ENCODE measurements around the gene DYRK3. TPM values are rescaled to one million over a fixed set of nuclear protein-coding genes. Genes with fewer than 3 reads are reported as not detected.
A peak's percentile ranks its signal among the peaks of the same experiment; 100 is the strongest.

The DYRK3 gene
- total and polyA plus RNA-seq, 7 donors: 0.60 to 7.8 (median 3.2) TPM

GRCh38 chr1:206661161-206661820, 26.0 kb downstream of the DYRK3 start:
- Histone ChIP-seq H3K27ac (no peak overlapping the region), H3K36me3 (no peaks in the 10 kb centered on the region), H3K9me3 (no peaks in the 10 kb centered on the region), H3K4me3 (no peak overlapping the region), H3K4me1 (peaks cover 0 to 17% (median 13%) of the 10 kb centered on the region in 4 donors), H3K27me3 (peaks cover 0 to 5% (median 0%) of the 10 kb centered on the region in 3 donors)
- no peak for TF ChIP-seq POLR2AphosphoS5 (IDR thresholded peaks at IDR 0.05)
- TF ChIP-seq CTCF (IDR thresholded peaks at IDR 0.05): no peak
- no peak for TF ChIP-seq EP300 (IDR thresholded peaks at IDR 0.05)
- TF ChIP-seq POLR2A (IDR thresholded peaks at IDR 0.05): no peak
- 90 to 94% methylated on average over 11 of the region's 11 CpGs for WGBS, 2 donors
- intact Hi-C loops (cut with DNase I): no loop called here
- no peak for DNase-seq

- no peak for TF ChIP-seq EP300 (IDR thresholded peaks at IDR 0.05)
- TF ChIP-seq CTCF (IDR thresholded peaks at IDR 0.05): no peak
- TF ChIP-seq POLR2A (IDR thresholded peaks at IDR 0.05): no peak
- no peak for TF ChIP-seq POLR2AphosphoS5 (IDR thresholded peaks at IDR 0.05)
- DNase-seq: no peak
- 81 to 86% methylated on average over 3 of the region's 3 CpGs for WGBS, 2 donors
- intact Hi-C loops (cut with DNase I): no loop called here
- peaks cover 0 to 5% (median 0%) of the 10 kb centered on the region in 3 donors for H3K27me3 ChIP-seq
- no peak overlapping the region for H3K27ac ChIP-seq
- no peaks in the 10 kb centered on the region for H3K36me3 ChIP-seq
- H3K9me3 ChIP-seq: no peaks in the 10 kb centered on the region
- peaks cover 0 to 17% (median 13%) of the 10 kb centered on the region in 4 donors for H3K4me1 ChIP-seq
- no peak overlapping the region for H3K4me3 ChIP-seq
These were observed 27.2 kb downstream of the DYRK3 start for GRCh38 chr1:206662396-206663092.

- Histone ChIP-seq H3K36me3 (no peaks in the 10 kb centered on the region), H3K4me1 (peaks cover 0 to 15% (median 11%) of the 10 kb centered on the region in 4 donors), H3K27me3 (peaks cover 0 to 5% (median 0%) of the 10 kb centered on the region in 3 donors), H3K4me3 (no peak overlapping the region), H3K9me3 (no peaks in the 10 kb centered on the region), H3K27ac (peak overlapping the region in 1 of 4 donors; percentile 26)
- 55 to 78% methylated on average over 5 of the region's 5 CpGs for WGBS, 2 donors
- no peak for DNase-seq
- intact Hi-C loops (cut with DNase I): no loop called here
- TF ChIP-seq EP300 (IDR thresholded peaks at IDR 0.05) (no peak), POLR2A (IDR thresholded peaks at IDR 0.05) (no peak)
These were observed 28.0 kb downstream of the DYRK3 start for GRCh38 chr1:206663362-206663761.

GRCh38 chr1:206663832-206664652, 28.7 kb downstream of the DYRK3 start:
- Histone ChIP-seq H3K27ac (peak overlapping the region in 1 of 4 donors; percentile 26), H3K4me1 (peaks cover 0 to 15% (median 11%) of the 10 kb centered on the region in 4 donors), H3K4me3 (peak overlapping the region in 3 of 4 donors; percentile 19 to 34 (median 21)), H3K9me3 (no peaks in the 10 kb centered on the region), H3K36me3 (no peaks in the 10 kb centered on the region), H3K27me3 (peaks cover 0 to 5% (median 0%) of the 10 kb centered on the region in 3 donors)
- TF ChIP-seq EP300 (IDR thresholded peaks at IDR 0.05) (no peak), POLR2AphosphoS5 (IDR thresholded peaks at IDR 0.05) (peak in 1 of 4 donors; percentile 24), POLR2A (IDR thresholded peaks at IDR 0.05) (no peak), CTCF (IDR thresholded peaks at IDR 0.05) (peak; percentile 83 to 91 (median 88))
- DNase-seq: peak; percentile 77
- 11 to 26% methylated on average over 20 of the region's 20 CpGs for WGBS, 2 donors
- intact Hi-C loops (cut with DNase I): loop anchor here (1.0 kb wide), 1 partner anchor 29 kb away; the partner anchor contains the start of gene DYRK3
